Ovary (tissue), 9 donors: ENCODE data around the gene WNT11. TPM values are rescaled to one million over a fixed set of nuclear protein-coding genes. Genes with fewer than 3 reads are reported as not detected.

Source experiments
- DNase-seq, 5 donors: peaks; one replicate each; pipeline ENCODE4 v3.0.0-alpha.2; 2019 to 2020
- H3K27ac ChIP-seq, 2 donors: fragments of 200-600 bp; one replicate each; pipeline versions ENCODE4 v1.5.1 to v1.8.0; 2019 to 2022
- H3K27me3 ChIP-seq: fragments of 200-600 bp; one replicate; pipeline ENCODE4 v1.8.0; 2022
- H3K36me3 ChIP-seq: fragments of 200-600 bp; sonication (generic); one replicate; pipeline ENCODE4 v1.5.1; 2019
- H3K4me1 ChIP-seq: one replicate; pipeline ENCODE4 v1.8.1; 2013; ENCODE audit warnings: mild to moderate bottlenecking, moderate library complexity; ENCODE audit not compliant: insufficient read depth
- H3K4me3 ChIP-seq: fragments of 200-600 bp; sonication (generic); one replicate; pipeline ENCODE4 v1.5.1; 2017
- H3K9me3 ChIP-seq, 2 donors: fragments of 200-600 bp in 1 of 2; sonication (generic) in 1 of 2; one replicate each; pipeline versions ENCODE4 v1.5.1 to v1.8.1; 2013 to 2019; ENCODE audit warnings: mild to moderate bottlenecking in 1 of 2, moderate library complexity in 1 of 2
- CTCF ChIP-seq, 3 donors: fragments of 450-650 bp in 2 of 3; fragments of 200-600 bp in 1 of 3; IDR thresholded peaks; one replicate each; pipeline versions ENCODE4 v1.5.1 to v1.8.0; 2016 to 2022; ENCODE audit warnings: antibody characterized with exemption in 3 of 3, mild to moderate bottlenecking in 1 of 3
- EP300 ChIP-seq: sonication (generic); formaldehyde crosslinking; IDR thresholded peaks from one replicate; pipeline ENCODE4 v1.6.1; 2017; ENCODE audit warnings: antibody characterized with exemption
- POLR2A ChIP-seq: fragments of 450-650 bp; IDR thresholded peaks from one replicate; pipeline ENCODE4 v1.6.1; 2017; ENCODE audit warnings: antibody characterized with exemption, mild to moderate bottlenecking, moderate library complexity
- WGBS, 3 donors: extraction: QIAGEN DNeasy Blood & Tissue Kit in 1 of 3; methylation state at CpG; one replicate each; pipeline versions ENCODE4 v1.1.5 to v1.1.7; 2013 to 2017; 5-methylcytosine and 5-hydroxymethylcytosine counted together
- intact Hi-C, 4 donors: fragments of 100-400 bp; cut with DNase I; formaldehyde crosslinking; loops; one replicate each; pipeline versions ENCODE4 v1.11.0 to v1.15.1; 2022 to 2023
- polyA plus RNA-seq, 2 donors: library from polyadenylated mRNA; stranded (reverse); fragments of 200-250 nt in 1 of 2; fragments of 350-450 nt in 1 of 2; fragmentation: Illumina TruSeq in 1 of 2; extraction: RNeasy Lipid Tissue Mini Kit (QIAGEN cat#74804) in 1 of 2; gene quantifications; one replicate each; pipeline ENCODE4 v1.2.3, GENCODE V29; 2013 to 2014
- total RNA-seq, 7 donors: library from RNA; depleted of rRNA in 2 of 7; stranded (reverse); fragments of >200 nt in 2 of 7; fragmentation: NEBNext Ultra II Directional in 3 of 7; extraction: Animal tissue kit (Norgen Biotek cat#: 25700) in 3 of 7; gene quantifications; one replicate each; pipeline versions ENCODE4 v1.1.0 to v1.2.4, GENCODE V29; 2016 to 2023
- donor health status: DM: no; HTN: no; CAD: no; lungs with moderate emphysema.
- donor health status: DM: no; HTN: no; CAD: no.
- donor health status: Bipolar disorder and iron deficiency.
- donor health status: DM: yes; HTN: yes; CAD: no.
- donor health status: DM: no; HTN: no; CAD: no.
- donor health status: DM: yes; HTN: yes; CAD: no.

Gene WNT11
- total and polyA plus RNA-seq, 9 donors = 1.1 to 16.4 (median 3.5) TPM

- WGBS, 3 donors = 91 to 94% (median 94%) methylated on average over 15 of the region's 15 CpGs
- Histone ChIP-seq H3K27ac (no peak overlapping the region), H3K36me3 (no peaks in the 10 kb centered on the region), H3K4me1 (peaks cover 3% of the 10 kb centered on the region), H3K4me3 (no peak overlapping the region), H3K27me3 (no peaks in the 10 kb centered on the region), H3K9me3 (no peaks in the 10 kb centered on the region)
- TF ChIP-seq POLR2A = no peak
- no peak for TF ChIP-seq EP300
- TF ChIP-seq CTCF (IDR thresholded peaks at IDR 0.05) = no peak
- intact Hi-C loops = no loop called here
- DNase-seq = peak in 1 of 5 donors; percentile 15
Measured at GRCh38 chr11:76162336-76163288, 43.7 kb downstream of the WNT11 start.

- H3K4me1 ChIP-seq = peaks cover 3% of the 10 kb centered on the region
- peak in 4 of 5 donors; percentile 42 to 50 (median 44) for DNase-seq
- no peak overlapping the region for H3K27ac ChIP-seq
- 5 to 6% (median 5%) methylated on average over 22 to 24 of the region's 24 CpGs for WGBS, 3 donors
- H3K4me3 ChIP-seq = no peak overlapping the region
- H3K27me3 ChIP-seq = no peaks in the 10 kb centered on the region
- no peaks in the 10 kb centered on the region for H3K9me3 ChIP-seq
- TF ChIP-seq CTCF (IDR thresholded peaks at IDR 0.05) (no peak), EP300 (no peak), POLR2A (no peak)
- no peaks in the 10 kb centered on the region for H3K36me3 ChIP-seq
- intact Hi-C loops = no loop called here
Measured at GRCh38 chr11:76161261-76161961, 44.9 kb downstream of the WNT11 start.

- Histone ChIP-seq H3K9me3 (no peaks in the 10 kb centered on the region), H3K36me3 (no peaks in the 10 kb centered on the region), H3K4me1 (peaks cover 3% of the 10 kb centered on the region), H3K27ac (no peak overlapping the region), H3K27me3 (no peaks in the 10 kb centered on the region), H3K4me3 (no peak overlapping the region)
- intact Hi-C loops = no loop called here
- WGBS, 3 donors = 79 to 84% (median 79%) methylated on average over 8 of the region's 8 CpGs
- no peak for TF ChIP-seq POLR2A
- TF ChIP-seq EP300 = no peak
- TF ChIP-seq CTCF (IDR thresholded peaks at IDR 0.05) = no peak
- no peak for DNase-seq
Measured at GRCh38 chr11:76160856-76161255, 45.4 kb downstream of the WNT11 start.

GRCh38 chr11:76159983-76160661 is 46.2 kb downstream of the WNT11 start:
- intact Hi-C loops = loop anchor here in 1 of 4 donors (10.0 kb wide), 1 partner anchor 355 kb away; no protein-coding TSS in a partner anchor
- no peak for DNase-seq
- Histone ChIP-seq H3K9me3 (no peaks in the 10 kb centered on the region), H3K27ac (no peak overlapping the region), H3K4me1 (peaks cover 3% of the 10 kb centered on the region), H3K27me3 (no peaks in the 10 kb centered on the region), H3K36me3 (no peaks in the 10 kb centered on the region), H3K4me3 (no peak overlapping the region)
- 86 to 93% (median 88%) methylated on average over 13 to 14 of the region's 14 CpGs for WGBS, 3 donors
- no peak for TF ChIP-seq POLR2A
- no peak for TF ChIP-seq CTCF (IDR thresholded peaks at IDR 0.05)
- no peak for TF ChIP-seq EP300
